LNCaP clone FGC (cell line): ENCODE results near the gene USP34.
"Not testable (repeated sequence)": the region's sequence is repeated elsewhere in the genome, so short reads cannot be mapped to it uniquely, and the experiment has no call there.

Experiments used
- DNase-seq: peaks from one replicate; pipeline ENCODE4 v3.0.0-alpha.2; 2011; ENCODE audit warnings: low read depth
- H3K4me3 ChIP-seq: 2 replicates; pipeline ENCODE4 v1.5.1; 2011; ENCODE audit warnings: mild to moderate bottlenecking, low read depth, low read length, control low read depth
- TF ChIP-seq, protein P1 (sequence below): IDR thresholded peaks from 2 replicates; pipeline ENCODE4 v1.5.1; 2012; ENCODE audit warnings: mild to moderate bottlenecking; ENCODE audit not compliant: control insufficient read depth, insufficient read depth; ENCODE audit errors: extremely low read depth

Gene USP34

GRCh38 chr2:61162721-61163120 lies 308.2 kb downstream of the USP34 start:
- no peak overlapping the region for H3K4me3 ChIP-seq
- TF ChIP-seq, protein P1, sequence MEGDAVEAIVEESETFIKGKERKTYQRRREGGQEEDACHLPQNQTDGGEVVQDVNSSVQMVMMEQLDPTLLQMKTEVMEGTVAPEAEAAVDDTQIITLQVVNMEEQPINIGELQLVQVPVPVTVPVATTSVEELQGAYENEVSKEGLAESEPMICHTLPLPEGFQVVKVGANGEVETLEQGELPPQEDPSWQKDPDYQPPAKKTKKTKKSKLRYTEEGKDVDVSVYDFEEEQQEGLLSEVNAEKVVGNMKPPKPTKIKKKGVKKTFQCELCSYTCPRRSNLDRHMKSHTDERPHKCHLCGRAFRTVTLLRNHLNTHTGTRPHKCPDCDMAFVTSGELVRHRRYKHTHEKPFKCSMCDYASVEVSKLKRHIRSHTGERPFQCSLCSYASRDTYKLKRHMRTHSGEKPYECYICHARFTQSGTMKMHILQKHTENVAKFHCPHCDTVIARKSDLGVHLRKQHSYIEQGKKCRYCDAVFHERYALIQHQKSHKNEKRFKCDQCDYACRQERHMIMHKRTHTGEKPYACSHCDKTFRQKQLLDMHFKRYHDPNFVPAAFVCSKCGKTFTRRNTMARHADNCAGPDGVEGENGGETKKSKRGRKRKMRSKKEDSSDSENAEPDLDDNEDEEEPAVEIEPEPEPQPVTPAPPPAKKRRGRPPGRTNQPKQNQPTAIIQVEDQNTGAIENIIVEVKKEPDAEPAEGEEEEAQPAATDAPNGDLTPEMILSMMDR = no peak
- DNase-seq = no peak

DNA sequence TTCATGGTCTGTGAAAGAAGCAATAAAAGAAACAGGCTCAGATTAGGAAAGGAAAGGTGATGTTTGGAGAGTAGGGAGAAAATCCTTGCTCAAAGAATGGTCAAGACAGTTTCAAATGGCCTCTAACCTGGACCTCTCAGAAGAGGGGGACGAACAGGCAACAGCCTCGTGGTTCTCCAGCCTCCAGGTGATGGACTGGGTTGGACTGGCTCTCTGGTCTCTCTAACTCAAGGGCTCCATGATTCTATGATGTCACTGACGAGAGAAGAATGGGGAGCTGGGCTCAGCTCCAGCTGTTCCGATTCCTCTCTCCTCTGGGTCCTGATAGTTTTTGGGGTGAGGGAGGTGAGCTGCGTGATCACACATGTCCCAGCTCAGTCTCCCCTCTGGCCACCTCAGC lies 309.0 kb downstream of the USP34 start, which contains the start of gene C2orf74:
Gene C2orf74 (plus strand): TSS at position 301 of the 400 bp plus-strand sequence. CDS start 327 bp downstream, outside the sequence.
- DNase-seq = no peak
- TF ChIP-seq, protein P1 = no peak
- H3K4me3 ChIP-seq = no peak within 1 kb of the TSS

GRCh38 chr2:61158356-61158955 lies 312.4 kb downstream of the USP34 start:
- no peak overlapping the region for H3K4me3 ChIP-seq
- TF ChIP-seq, protein P1 = no peak
- no peak for DNase-seq

GRCh38 chr2:61157371-61158003 lies 313.4 kb downstream of the USP34 start:
- TF ChIP-seq, protein P1 = no peak
- DNase-seq = no peak
- no peak overlapping the region for H3K4me3 ChIP-seq

DNA sequence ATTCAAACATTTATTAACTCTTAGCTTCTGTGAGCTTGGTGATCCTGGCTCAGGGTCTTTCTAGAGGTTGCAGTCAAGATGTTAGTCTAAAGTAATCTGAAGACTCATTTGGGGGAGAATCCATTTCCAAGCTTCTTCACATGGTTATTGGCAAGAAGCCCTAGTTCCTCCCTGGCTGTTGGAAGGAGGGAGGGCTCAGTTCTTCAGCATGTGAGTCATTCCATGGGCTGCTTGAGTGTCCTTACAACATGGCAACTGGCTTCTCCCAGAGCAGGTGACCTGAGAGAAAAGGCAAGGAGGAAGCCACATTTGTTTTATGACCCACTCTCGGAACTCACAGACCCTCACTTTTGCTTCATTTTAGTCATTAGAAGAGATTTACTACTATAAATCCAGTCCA lies 319.5 kb downstream of the USP34 start:
- no peak for DNase-seq
- no peak overlapping the region for H3K4me3 ChIP-seq
- TF ChIP-seq, protein P1 = no peak

GRCh38 chr2:61149074-61149473 lies 321.8 kb downstream of the USP34 start:
- no peak overlapping the region for H3K4me3 ChIP-seq
- TF ChIP-seq, protein P1 = no peak
- DNase-seq = no peak

- DNase-seq, H3K4me3 ChIP-seq: not testable (repeated sequence)
These were observed 322.8 kb downstream of the USP34 start for GRCh38 chr2:61148091-61148490.
